Measurements from ENCODE around the gene GDF15.
A peak's percentile ranks its signal among the peaks of the same experiment; 100 is the strongest.
"Not testable (repeated sequence)": the region's sequence is repeated elsewhere in the genome, so short reads cannot be mapped to it uniquely, and the experiment has no call there.

The GDF15 gene, protein sequence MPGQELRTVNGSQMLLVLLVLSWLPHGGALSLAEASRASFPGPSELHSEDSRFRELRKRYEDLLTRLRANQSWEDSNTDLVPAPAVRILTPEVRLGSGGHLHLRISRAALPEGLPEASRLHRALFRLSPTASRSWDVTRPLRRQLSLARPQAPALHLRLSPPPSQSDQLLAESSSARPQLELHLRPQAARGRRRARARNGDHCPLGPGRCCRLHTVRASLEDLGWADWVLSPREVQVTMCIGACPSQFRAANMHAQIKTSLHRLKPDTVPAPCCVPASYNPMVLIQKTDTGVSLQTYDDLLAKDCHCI

GRCh38 chr19:18385675-18386542, at the start of gene GDF15:
TSS of gene GDF15 (plus strand) at chr19:18386158. CDS start at chr19:18386190, 32 bp downstream.
- no peak for DNase-seq

- DNase-seq = no peak
Observed at GRCh38 chr19:18338541-18338940, 47.4 kb upstream of the GDF15 start.

DNA sequence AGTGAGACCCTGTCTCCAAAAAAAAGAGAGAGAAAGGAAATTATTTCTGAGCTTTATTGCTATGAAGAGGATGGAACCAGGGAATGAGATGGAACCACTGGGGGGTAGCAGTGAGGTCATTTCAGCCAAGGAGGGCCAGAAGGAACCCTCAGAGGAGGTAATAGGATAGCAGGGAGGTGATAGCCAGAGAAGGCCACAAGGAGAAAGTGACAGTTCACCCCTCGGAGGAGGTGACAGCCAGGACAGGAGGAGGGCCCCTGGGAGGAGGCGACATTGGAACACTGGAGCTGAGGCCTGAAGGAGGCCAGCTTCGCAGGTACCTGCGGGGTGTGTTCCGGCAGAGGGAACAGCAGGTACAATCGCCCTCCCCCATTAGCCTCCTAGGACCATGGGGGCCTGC, 46.2 kb upstream of the GDF15 start:
- DNase-seq = no peak

DNA sequence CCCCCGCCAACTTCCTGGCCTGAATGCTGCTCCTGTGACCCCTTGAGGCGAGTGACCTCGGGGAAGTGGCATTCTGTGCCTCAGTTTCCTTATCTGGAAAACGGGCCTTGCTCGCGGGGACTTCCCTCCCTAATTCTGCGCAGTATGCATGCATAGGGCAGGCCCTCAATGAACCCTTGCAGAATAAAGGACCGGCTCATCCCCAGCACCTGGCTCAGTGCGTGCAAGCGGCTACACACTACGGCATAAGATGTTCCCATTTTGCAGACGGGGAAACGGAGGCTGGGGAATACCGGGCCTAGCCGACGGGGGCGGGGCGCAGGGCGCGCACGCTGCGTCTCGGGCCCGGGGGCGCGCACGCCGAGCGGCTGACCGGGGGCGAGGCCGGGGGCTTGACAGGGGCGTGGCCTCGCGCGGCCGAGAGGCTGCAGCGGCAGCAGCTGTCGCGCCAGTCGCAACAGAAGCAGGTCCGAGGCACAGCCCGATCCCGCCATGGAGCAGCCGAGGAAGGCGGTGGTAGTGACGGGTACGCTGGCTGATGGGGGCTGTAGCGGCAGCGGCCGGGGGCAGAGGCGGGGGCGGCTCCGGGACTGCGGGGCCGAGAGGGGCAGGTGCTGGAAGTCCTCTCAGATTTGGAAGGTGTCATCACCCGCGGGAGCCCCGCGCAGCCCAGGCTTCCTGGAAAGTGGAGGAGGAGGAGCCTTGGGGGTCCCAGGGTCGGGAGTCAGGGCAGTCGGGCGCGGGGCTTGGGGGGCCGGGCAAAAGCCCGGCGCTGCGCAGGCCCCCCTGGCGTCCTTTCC, 45.6 kb upstream of the GDF15 start, which contains the start of gene PGPEP1:
Gene PGPEP1 (plus strand): TSS at position 409 of the 800 bp plus-strand sequence. CDS start 84 bp downstream, at position 493.
- peak; percentile 38 for DNase-seq

DNA sequence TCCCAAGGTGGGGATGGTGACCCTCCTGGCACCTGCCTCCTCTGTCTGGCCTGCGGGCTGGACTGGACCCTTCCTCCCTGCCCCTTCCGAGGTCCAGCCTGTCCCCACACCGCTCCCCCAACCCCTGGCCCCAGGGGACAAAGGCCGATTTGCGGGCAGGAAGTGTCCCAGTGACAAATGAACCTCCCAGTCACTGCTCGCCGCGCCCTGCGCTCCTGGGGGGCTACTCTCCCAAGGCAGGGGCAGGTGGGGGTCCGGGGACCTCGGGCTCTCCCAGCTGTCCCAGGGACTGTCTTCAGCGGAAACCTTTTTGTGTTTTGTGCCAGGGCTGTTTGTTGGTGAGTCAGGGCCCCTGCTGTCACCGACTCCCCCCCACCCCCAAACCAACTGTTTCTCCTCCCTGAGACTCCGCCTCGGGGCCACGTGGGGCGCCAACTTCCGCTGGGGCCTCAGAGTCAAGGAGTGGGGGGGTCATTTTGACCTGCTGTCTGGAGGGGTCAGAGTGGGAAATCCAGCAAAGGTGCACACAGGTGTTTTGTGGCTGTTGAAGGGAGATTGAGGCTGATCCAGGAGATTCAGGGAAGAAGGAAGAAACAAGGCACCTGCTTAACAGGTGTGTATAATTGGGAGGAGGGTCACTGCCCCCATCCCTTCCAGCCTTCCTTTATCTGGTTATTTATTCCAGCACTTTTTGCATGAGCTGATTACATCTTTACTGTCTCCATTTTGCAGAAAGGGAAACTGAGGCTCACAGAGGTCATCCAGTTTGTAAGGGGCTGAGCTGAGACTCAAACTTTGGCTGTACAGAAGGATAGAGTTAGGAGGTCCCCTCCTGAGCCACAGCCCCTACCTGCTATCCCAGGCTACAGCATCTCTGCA, 44.7 kb upstream of the GDF15 start:
- DNase-seq = peak; percentile 54

DNA sequence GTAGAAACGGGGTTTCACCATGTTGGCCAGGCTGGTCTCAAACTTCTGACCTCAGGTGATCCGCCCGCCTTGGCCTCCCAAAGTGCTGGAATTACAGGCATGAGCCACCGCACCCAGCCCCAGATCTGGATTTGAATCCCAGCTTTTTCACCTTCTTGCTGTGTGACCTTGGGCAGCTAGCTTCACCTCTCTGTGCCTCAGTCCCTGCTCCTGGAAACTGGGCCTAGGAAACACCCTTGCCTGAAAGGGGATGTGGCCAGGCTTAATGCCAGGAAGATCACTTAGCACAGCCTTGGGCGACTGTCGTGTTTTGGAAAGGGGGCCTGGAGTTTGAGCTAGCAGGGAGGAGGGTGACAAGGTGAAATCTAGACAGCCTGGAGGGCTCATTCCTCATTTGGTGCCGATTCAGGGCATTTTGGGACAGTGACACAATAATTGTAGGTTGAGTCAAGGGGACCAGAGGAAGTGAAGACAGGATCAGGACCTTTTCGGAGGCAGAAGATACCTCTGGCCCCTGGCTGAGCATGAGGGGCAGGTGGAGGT, 43.8 kb upstream of the GDF15 start:
- no peak for DNase-seq

DNA sequence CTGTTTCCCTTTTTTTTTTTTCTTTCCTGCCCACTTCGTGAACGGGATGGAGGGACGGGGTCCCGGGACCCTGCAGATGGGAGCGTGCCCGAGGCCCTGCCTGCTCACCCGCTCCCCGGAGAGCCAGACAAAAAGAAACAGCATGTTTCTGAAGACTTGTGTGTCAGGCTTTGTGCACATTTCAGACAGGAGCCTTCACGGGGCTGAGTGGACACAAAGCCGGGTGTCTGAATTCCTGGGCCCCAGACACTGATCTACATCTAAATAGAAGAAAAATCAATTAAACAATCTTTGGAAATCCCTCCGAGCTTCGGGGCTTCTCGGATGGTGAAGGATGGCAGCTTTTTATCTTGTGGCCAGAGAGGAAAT, 41.4 kb upstream of the GDF15 start:
- DNase-seq = no peak

DNA sequence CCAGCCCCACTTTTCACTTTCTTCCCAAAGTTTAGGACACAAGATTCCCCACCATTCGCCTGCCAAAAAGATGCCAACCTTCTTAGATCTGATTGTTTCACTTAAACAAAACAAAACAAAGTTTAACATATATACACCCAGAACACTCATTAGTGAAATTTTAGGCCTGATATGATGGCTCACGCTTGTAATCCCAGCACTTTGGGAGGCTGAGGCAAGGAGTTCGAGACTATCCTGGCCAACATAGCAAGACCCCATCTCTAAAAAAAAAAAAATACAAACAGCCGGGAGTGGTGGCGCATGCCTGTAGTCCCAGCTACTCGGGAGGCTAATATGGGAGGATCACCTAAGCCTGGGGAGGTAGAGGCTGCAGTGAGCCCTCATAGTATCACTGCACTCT, 40.7 kb upstream of the GDF15 start:
- no peak for DNase-seq

GRCh38 chr19:18346091-18346490, 39.9 kb upstream of the GDF15 start:
- no peak for DNase-seq

- no peak for DNase-seq
Observed at GRCh38 chr19:18348171-18348570, 37.8 kb upstream of the GDF15 start.

DNA sequence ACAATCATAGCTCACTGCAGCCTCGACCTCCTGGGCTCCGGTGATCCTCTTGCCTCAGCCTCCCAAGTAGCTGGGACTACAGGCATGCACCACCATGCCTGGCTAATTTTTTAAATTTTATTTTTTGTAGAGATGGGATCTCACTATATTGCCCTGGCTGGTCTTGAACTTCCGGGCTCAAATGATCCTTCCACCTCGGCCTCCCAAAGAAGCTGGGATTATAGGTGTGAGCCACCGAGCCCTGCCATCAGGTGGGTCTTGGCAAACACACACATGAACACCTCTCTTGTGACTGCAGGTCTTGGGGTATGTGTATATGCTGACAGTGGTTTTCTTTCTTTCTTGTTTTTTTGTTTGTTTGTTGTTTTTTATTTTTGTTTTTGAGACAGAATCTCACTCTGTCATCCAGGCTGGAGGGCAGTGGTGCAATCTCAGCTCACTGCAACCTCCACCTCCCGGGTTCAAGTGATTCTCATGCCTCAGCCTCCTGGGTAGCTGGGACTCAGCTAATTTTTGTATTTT, 37.1 kb upstream of the GDF15 start:
- not testable (repeated sequence) for DNase-seq

- DNase-seq = no peak
Observed at GRCh38 chr19:18349524-18350128, 36.3 kb upstream of the GDF15 start.

- DNase-seq = no peak
Observed at GRCh38 chr19:18350490-18350889, 35.5 kb upstream of the GDF15 start.

DNA sequence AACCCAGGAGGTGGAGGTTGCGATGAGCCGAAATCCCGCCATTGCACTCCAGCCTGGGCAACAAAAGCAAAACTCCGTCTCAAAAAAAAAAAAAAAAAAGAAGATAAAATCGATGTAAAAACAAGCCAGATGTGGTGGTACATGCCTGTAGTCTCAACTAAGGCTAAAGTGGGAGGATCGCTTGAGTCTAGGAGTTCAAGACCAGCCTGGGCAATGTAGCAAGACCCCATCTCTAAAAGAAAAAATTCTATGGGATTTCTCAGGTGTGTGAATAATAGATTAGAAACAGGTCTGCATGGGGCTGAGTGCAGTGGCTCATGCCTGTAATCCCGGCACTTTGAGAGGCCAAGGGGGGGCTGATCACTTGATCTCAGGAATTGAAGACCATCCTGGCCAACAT, 34.4 kb upstream of the GDF15 start:
- no peak for DNase-seq

DNA sequence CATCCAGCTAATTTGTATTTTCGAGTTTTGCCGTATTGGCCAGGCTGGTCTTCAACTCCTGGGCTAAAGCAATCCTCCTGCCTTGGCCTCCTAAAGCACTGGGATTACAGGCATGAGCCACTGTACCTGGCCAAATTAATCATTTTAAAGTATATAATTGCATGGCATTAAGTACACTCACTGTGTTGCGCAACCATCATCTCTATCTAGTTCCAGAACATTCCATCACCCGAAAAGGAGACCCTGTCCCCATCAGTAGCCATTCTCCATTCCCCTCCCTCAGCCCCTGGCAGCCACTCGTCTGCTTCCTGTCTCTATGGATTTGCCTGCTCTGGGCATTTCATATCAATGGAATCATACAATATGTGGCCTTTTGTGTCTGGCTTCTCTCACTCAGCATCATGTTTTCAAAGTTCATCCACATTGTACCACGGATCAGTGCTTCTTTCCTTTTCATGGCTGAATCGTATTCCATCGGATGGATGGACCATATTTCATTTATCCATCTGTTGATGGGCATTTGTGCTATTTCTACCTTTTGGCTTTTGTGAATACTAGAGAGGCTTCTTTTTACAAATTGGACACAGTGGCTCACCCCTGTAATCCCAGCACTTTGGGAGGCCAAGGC, 32.5 kb upstream of the GDF15 start:
- DNase-seq = no peak

DNA sequence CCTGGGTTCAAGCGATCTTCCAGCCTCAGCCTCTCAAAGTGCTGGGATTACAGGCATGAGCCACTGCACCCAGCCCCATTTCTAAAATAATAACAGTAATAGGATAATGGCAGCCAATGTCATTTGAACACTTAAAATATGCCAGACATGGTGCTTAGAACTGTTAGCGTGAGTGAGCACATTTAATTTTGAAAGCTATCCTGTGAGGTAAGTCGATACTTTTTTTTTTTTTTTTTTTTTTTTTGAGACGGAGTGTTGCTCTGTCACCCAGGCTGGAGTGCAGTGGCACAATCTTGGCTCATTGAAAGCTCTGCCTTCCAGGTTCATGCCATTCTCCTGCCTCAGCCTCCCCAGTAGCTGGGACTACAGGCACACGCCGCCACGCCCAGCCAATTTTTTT, 31.2 kb upstream of the GDF15 start:
- not testable (repeated sequence) for DNase-seq

DNA sequence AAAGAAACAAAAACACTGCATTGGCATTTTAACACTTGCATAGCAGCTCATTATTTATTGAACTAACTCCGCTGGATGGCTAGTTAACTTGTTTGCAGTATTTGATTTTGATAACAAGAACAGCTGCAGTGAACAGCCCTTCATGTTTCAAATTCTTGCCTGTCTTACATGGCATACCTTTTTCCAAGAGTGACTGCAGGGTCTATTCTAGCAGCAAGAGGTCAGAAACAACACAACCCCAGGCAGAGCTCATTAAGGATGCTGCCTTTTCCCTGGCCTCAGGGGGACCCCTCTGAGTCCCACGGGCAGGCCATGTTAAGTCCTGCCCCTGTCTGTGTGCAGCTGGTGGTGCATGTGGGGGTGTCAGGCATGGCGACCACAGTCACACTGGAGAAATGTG, 28.9 kb upstream of the GDF15 start:
- no peak for DNase-seq

GRCh38 chr19:18361646-18362045, 24.3 kb upstream of the GDF15 start:
- DNase-seq = no peak

GRCh38 chr19:18362934-18363542, 22.9 kb upstream of the GDF15 start:
- DNase-seq = no peak

GRCh38 chr19:18363787-18364186, 22.2 kb upstream of the GDF15 start:
- DNase-seq = no peak

Measured in activated CD4-positive, alpha-beta T cell treated with anti-CD3 and anti-CD28 coated beads for 1 hour (primary cell).